T-helper 2 cell treated with Interferon-gamma antibody and Interleukin-4, amounts not matched to agents 100 ng/mL and 5 ng/mL, for 36 hours (primary cell): ENCODE data around the gene CEP164. TPM values are rescaled to one million over a fixed set of nuclear protein-coding genes. Genes with fewer than 3 reads are reported as not detected.

Source experiments
- intact Hi-C: fragments of 100-400 bp; cut with micrococcal nuclease; formaldehyde crosslinking; loops from one replicate; pipeline ENCODE4 v1.15.1; 2023
- total RNA-seq: library from RNA; stranded (reverse); gene quantifications from 2 replicates; pipeline ENCODE4 v1.2.3, GENCODE V29; 2022

The CEP164 gene
- total RNA-seq, 1 donor from 2014 or later = 42.0 TPM

DNA sequence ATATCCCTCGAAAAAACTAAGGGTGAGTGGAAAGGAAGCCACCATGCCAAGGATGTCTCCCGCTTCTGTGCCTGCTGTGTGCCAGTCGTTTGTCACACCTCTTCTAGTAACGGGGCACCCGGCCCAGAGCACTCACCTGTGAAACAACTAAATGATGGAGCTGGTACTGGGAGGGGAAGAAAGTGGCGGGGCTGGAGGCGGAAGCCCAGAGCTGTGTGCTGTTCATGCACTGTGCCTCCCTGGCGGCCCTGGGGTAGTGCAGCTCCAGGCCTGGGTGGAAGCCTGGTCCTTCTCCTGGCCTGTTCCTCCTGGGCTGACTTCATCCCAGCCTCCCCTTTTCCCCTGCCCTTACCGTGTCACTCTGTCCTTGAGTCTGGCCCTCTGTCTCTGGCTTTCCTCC, 130.2 kb downstream of the CEP164 start:
- intact Hi-C loops = no loop called here

DNA sequence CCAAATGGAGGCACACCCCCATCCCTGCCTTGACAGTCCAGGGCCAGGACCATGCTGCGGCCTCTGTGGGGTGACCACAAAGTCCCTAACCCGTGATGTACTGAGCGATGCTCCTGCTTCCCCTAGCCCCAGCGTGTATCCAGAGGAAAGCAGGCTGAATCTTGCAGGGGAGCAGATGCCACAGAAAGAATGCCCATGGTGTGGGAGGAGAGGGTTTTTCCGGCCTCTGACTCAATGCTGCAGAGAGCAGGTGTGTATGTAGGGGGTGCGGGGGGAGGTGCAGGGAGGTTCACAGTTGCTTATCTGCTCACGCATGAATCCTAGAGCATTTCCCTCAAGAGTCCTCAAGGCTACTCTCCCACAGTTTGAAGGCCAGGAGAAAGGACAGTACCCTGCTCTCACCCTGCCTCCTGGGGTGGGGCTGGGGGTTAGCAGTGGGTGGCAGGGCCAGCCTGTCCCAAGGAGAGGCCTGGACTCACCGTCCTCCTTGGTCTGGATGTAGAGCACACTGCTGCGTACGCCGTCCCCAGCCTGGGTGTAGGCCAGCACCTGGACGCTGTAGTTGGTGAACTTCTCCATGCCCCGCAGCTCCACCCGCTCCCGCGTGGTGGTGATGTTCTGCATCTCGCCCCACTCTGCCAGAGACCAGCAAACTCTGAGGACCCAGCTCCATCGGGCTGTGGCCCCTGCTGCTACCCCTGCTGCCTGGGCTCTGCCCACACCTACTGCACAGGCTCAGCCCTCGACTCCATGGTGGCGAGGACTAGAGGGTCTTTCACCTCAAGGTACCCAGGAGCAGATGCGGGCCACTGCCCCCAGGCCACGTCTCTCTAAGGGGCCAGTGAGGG, 130.8 kb downstream of the CEP164 start:
- intact Hi-C loops = no loop called here

DNA sequence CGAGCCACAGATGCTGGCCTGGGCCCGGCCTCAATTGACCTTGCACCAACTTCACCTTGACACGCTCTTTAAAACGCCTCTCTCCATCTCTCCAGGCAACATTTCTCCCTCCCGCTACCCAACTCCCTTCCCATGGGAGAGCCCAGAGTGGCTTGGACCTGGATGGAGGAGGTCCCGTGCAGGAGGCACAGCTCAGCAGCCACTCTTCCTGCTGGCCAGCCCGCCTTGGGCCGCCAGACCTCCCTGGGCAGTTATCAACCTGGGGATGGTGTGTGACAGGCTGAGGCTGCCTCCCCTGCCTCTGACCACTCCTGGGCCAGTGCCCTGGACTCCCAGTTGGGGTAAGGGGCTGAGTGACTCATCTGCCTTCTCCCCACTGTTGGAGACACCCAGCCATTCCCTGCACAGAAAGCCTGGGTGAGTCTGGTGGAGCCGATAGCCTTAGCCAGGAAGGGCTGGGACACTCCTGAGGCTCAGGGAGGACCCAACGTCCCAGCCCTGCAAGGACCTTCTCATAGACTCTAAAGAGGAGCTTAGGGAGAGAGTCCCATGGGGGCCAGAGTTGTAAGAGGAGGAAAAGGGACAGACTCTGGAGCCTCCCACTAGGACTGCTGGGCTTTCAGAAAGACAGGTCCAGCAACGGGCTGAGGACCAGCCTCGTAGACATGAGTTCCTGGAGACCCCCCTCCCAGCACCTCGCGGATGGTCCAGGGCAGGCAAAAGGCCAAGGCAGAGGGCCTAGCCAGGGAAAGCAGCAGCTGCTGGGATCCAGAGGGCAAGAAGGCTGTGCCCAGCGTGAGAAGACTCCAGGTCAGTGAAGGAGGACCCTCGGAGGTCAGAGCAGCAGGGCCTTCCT, 131.7 kb downstream of the CEP164 start:
- intact Hi-C loops = no loop called here

DNA sequence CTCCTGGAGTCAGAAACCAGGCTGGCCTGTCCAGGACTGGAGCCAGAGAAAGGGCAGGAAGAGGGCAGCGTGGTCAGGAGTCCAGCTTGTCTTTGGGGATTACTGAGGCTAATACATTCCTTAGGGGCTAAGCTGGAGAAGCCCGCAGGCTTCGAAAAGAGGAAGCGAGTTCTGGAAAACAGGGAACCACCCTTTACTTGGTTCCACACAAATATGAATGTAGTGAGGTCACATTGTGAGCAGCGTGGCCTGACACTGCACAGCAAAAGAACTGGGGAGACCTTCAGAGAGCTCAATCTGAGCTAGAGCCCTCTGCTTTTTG, 132.3 kb downstream of the CEP164 start:
- intact Hi-C loops = no loop called here

DNA sequence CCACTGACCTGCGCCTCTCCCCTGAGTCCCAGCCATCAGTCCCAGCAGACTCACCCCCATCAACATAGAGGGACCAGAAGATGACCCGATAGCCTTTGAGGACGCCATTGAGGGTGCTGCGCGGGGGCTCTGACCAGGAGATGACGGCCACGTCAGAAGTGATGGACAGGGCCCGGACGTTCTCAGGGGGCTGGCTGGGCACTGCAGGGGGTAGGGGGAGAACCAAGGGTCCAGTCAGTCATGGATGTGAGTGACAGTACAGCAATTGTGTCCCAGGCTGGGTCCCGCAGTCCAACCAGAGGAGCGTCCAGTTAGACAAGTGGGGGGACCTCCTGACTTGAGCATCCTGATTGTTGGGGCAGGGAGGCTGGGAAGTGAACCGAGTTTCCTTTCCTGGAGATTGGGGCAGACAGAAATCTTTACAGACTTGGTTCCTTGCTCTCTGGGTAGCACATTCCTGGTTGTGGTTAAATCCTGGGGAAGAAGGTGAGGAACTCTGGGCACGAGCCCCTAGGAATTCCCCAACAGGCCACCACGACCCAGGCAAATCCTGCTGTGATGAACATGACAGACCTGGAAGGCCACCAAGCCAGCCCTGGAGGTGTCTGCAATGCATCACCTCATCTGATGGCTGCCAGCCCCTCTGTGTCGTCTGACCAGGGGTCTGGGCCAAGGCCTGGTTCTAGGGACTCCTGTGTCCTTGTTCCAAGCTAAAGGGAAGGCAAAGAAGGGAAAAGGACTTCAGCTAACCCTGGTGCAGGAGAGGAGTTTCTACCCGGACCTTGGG, 133.9 kb downstream of the CEP164 start:
- intact Hi-C loops = no loop called here

DNA sequence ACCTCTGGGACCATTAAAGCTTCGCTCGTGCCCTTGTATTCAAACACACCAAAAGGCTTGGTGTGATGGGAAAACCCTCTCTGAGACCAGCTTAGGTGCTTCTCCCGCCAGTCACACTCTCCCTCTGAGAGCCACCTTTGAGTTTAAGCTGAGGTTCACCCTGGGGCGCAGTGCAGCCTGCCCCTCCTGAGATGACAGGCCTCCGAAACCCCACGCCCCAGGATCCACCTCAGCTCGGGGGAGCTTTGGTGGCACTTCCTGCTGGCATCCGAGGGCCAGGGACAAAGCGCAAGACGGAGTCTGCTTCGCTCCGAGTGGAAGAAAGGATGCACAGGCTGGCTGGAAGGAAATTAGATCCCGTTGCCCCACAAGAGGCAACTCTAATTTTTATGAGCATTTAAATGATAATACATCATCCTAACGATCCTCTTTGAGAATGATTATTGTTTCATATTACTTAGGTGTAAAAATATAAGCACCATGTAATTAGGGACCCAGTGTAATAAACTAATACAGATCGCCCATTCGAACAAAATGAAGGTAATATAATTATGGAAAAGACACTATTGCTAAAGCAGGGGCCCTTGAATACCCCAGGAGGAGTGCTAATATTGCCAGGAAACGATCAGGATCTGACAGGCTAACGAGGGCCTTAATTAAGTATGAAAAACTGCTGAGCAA, 134.7 kb downstream of the CEP164 start:
- intact Hi-C loops = no loop called here

DNA sequence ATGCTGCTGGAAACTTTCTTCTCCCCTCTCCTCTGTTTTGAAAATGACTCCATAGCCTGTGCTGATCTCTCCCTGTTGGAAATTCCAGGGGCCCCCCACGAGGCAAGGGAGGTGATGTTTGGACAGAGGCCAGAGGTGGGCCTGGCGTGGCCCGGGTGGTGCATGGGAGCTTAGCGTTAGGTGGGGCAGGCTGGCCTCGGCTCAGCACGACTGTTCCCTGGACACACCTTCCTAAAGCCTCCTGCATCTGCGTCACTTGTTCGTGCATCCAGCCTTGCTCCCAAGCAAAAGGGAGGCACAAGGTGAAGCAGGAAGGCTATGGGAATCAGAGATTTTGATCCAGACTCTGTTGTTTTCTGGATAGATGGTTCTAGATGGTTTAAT, 135.2 kb downstream of the CEP164 start:
- intact Hi-C loops = no loop called here

Other genes with a start within 250 kb of the CEP164 start
- 27.1 and 32.6 TPM in 2 replicates for gene SIK3, start 229.4 kb upstream of the CEP164 start, total RNA-seq
- 58.4 and 61.6 TPM in 2 replicates for gene PAFAH1B2, start 183.6 kb upstream of the CEP164 start, total RNA-seq
- 23.5 and 26.4 TPM in 2 replicates for gene SIDT2, start 149.1 kb upstream of the CEP164 start, total RNA-seq
- 3.2 and 4.0 TPM in 2 replicates for gene TAGLN, start 128.5 kb upstream of the CEP164 start, total RNA-seq
- gene PCSK7, start 95.8 kb upstream of the CEP164 start, total RNA-seq = 201 and 220 TPM in 2 replicates
- 21.5 and 23.6 TPM in 2 replicates for gene RNF214, start 95.2 kb upstream of the CEP164 start, total RNA-seq
- 6.8 and 7.0 TPM in 2 replicates for gene BACE1-AS, start 36.5 kb upstream of the CEP164 start, total RNA-seq
- gene BACE1, start 11.6 kb upstream of the CEP164 start, total RNA-seq = 0.41 and 0.82 TPM in 2 replicates